HG03066 (cell line): Measurements from ENCODE around the gene CNOT6L.

Source experiments
- ATAC-seq: cut with Tn5 transposase; IDR thresholded peaks from one replicate; pipeline ENCODE4 v1.9.1; 2021; ENCODE audit warnings: low read depth; ENCODE audit not compliant: unreplicated experiment

CNOT6L gene

DNA sequence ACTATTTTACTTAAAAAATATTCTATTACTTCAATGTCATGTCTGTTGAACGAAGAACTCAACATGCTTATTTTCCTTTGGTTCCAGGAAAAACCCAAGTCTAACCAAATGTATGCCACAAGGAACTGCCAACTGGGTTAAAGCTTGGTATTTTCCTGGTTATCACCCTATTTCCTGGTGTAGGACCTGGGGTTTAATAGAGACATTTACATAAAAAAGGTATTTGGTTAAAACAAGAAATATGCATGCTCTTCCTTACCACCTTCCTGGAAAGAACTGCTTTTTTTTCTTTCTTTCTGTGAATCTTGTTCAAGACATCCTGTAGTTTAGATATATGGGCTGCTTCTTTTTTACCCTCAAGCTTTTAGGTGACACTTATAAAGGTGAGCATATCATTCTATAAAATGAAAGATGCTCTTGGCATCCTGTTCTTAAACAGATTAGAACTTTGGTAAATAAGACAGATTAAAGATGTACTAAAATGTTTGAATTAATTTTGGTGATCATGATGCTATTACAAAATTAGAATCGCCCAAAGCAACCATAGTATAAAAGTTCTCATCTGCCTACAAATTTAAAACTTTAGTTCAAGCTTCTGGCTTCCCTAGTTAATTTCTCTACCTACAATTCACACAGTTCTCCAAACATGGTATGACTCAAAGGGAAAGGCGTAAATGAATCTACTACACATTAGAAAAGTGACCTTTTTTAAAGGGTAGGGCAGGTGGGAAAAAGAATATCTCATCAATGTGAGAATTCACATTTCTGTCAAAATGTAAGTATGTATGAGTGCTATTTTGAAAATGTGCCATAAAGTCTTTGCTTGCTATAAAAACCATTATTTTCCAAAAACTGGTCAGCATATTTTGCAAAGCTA, 103.5 kb downstream of the CNOT6L start:
- no peak for ATAC-seq

DNA sequence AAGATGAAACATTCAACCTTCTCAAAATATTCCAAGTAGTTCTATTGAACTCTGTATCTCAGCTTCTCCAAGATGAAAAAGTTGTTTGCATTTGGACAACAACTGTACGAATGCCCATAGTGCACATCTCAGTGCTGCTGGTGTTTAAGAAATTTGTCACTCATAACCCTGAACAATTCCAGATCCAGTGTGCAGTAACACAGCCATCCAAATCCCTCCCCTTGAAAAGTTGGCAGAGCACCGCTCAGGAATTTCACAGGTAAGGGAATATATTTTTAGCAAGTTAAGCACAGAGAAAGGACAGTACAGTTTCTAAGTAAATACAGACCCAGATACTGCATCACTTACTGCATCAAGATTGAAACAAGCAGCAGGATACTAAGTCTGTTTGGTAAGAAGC, 104.7 kb downstream of the CNOT6L start:
- ATAC-seq: no peak

DNA sequence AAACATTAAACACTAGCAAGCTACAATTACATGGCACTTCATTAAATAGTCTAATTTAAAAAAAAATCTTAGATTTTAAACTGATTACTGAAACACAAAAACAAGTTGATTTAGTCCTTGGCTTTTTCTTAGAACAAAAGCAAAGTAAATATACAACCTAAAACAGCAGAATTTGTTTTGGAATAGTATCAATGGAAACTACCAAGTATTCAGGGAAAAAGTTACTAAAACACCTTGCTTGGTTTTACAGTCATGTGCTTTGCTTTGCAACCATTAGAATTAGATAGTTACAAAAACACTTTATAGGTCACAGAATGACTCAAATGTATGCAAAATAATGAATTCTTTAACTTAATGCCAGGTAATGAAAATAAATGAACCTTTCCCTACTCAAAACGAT, 105.3 kb downstream of the CNOT6L start:
- no peak for ATAC-seq

DNA sequence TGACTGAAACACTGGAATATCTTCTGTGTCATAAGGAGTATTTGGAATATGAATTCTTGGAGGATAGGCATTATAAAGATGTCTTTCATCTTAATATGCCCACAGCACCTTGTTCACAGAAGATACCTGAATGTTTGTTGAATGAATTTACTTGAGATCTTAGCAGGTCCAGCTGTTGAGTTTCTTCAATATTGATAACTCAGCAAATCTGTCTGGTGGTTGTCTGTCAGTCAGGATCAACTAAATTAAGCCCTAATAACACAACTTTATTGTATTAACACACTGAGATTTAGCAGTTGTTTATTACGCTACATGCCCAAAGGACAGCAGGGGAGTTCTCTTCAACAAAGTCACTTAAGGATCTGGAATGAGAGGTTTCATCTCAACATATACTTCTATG, 106.5 kb downstream of the CNOT6L start:
- ATAC-seq: no peak

DNA sequence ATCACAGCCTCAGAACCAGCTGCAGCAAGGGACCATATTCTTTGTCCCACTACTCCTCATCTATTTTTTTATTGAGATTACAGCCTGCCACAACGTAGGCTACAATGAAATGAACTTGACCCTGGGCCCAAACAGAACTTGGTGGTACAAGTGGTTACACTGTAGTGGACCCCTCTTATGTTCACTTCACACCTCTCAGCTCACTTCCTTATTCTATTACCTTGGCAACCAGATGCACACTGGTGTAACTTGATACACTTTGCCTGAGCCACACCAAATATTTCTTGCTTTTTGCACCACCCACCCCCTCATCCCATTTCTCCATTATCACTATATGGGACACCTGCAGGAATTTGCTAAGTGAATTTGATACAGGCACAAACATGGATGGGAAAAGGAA, 107.7 kb downstream of the CNOT6L start:
- ATAC-seq: no peak

DNA sequence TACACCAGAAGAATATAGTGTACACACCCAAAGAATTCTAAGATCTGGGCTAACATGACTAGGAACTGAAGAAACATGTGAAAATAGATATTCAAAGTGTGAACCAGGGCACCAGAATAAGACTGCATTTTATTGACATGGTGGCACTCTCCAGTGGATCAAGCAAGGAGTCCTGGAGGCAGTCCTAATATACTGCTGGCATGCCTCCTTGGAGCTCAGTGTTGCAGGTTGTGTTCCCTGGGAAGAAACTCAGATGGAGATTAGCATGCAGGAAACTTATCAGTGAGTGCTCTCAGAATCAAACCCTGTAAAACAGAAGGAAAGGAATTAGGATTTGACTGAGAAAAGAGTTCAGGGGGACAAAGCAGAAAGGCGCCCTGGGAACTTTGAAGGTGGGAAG, 108.5 kb downstream of the CNOT6L start:
- no peak for ATAC-seq

DNA sequence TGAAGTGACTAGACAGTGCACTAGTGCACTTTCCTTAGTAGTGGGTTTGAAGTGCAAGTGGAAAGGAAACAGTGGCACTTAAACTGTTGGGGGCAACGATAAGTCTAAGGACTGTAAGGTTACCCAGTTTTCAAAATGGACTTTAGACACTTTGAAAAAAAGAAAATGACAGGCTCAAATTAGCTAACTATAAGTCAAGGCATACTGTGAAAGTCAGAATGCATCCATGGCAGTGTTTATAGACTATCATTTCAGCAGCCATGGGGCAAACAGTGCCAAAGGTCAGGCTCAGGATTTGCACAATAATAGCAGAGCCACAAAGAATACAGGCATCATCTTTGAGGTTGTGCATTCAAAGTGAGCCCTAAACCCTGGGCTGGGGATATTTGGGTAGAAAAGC, 109.1 kb downstream of the CNOT6L start:
- ATAC-seq: no peak

DNA sequence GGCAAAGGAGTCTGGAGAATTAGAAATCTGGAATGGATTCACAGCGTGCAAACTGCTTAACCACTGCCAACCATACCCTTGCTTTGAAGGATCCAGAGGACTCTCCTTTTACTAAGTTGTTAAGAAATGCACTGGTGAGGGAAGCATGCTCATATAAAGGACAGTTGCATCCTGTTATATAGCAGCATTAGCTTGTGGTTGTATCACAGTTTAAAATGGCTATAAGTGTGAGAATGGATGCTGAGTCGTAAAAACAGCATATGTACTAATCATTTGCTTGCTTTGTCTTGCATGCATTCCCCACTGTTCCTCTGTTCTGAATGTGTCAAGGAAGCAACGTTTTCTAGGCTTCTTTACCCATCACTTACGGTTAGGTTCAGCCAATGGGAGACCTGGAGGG, 112.5 kb downstream of the CNOT6L start:
- ATAC-seq: no peak

DNA sequence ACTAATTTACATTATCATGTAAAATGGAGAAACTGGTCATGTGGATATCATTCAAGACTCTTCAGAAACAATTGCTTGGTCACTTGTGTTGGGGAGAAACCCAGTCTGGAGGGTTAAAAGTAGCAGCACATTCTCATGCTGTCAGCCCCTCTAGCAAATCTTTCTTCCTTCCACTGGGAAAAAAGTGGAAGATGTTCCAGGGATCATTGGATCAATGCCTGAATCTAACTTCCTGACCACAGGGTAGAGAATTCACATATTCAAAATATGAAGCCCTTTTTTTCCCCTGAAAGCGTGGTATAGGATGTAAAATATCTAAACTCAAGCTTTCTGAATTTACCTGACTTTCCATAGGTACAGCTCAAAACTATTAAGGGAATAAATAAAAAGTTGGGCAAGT, 115.5 kb downstream of the CNOT6L start:
- no peak for ATAC-seq

DNA sequence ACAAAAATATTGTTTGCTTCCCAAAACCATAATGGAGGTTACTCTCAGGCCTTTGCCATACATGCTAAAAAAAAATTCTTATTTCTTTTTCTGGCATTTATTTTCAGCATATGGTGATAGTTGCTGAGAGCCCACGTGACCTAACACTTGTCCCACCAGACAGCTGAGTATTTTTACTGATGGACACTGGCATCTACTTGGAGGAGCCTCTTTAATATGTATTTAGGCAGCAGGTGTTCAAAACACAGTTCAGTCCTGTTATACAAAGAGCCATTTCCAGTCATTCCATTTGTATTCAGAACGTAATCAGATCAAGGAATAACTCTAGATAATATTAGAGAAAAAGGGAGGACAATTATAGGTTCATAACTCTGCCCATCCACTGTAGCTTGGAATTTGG, 118.0 kb downstream of the CNOT6L start:
- no peak for ATAC-seq

DNA sequence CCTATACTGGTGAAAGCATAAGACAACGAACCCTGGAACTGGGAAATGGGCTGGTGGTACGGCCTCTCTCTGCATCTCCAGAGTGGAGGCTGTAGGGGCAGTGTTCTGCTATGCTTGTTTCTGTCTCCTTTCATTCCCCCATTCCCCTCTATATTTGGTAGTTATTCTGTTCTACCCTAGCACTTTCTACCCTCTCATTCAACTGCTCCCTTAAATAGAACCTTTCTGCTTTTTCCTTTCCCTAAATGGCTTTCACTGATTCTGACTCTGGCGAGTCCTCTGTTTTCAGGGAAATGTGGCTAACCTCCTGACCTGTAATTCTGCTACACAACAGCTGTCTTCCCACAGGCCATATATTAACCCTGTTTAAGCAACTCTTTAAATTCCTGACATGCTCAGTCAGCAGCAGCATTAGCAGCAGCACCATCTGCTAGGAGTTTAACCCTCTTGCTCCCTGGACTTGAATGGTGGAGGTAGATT, 119.4 kb downstream of the CNOT6L start:
- ATAC-seq: no peak

DNA sequence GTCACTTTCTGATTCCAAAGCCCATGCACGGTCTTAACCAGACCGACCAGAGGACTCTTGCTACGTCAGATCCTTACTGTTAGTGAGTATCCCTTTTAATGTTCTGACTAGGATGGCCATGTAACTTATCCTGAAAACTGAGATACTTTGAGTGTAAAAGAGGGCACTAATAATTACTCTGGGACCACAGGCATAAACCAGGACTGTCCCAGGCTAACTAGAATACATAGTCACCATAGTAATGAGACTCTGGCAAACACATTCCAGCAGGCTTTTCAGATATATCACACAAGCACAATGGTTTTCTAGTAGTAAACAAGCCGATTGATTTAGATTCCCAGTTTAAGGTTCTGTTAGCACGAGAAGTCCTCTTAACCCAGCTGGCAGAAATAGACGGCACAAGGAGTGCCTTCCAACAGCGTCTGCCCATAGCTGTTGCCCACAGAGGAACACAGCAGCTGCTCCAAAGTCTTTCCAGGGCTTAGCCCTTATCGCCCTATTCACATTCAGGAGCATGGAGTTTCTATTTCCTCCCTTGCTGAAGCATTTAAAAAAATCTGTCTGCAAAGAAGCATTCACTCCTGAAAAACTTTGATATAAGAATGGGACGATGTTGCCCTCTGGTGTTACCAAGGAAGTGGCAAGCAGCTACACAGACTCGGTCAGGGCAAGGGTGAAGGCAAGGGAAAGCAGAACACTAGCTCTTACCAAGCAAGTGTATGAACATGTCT, 121.1 kb downstream of the CNOT6L start:
- no peak for ATAC-seq

DNA sequence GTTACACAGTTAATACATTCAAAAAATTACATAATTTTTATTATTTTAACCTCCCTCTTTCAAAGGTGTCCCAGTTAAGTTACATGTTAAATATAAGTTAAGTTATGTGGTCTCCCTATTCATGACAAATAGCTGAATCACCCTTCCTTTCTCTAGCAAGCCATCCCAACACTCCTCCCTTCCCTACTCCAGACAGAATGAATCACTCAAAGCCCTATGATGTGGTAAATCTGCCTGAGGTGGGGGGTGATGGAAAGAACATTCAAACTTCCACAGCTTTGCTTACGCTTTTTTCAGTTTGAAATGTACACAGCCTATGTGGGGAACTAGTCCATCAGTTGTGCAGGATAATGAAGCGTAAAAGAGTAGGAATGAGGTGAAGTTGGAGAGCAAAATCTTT, 123.4 kb downstream of the CNOT6L start:
- no peak for ATAC-seq

DNA sequence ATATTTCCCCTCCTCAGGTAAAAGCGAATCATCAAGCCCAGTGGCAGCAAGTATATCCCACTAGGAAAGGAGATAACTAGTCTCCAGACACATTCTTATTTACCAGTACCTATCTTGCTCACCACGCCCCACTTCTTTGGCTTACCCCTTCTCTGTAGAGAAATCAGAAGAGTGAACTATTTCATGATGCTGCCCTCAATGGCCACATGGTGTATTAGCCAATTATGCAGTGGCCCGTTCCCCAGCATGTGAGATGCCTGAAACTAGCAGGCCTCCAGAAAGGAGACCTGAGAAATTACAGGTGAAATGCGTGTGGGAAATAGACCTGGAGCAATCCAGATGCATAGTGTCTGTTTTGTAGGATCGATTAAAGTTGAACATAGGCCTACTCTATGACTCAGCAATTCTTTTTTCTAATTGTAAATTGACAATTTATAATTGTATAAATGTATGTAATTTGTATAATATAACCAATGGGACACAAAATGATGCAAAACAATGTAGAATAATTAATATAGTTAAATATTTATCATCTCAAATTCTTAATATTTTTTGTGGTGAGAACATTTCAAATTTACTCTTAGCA, 126.2 kb downstream of the CNOT6L start:
- ATAC-seq: no peak

DNA sequence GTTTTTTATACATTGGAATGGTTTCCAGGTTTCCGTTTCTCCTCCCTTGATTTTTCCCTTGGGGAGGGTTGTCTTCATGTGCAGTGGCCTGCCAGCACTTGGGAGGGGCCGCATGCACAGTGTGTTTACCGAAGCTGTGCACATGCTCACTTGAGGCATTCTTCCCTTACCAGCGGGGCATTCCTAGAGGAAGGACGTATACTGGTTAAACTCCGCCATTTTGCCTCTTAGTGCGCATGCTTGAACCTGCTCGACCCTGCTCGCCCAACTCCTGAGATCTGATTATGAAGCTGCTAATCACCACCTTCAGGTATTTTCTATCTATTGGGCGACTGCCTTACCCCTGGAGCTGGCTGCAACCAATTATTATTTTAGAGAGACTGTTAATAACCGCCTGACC, 137.4 kb downstream of the CNOT6L start:
- ATAC-seq: no peak

DNA sequence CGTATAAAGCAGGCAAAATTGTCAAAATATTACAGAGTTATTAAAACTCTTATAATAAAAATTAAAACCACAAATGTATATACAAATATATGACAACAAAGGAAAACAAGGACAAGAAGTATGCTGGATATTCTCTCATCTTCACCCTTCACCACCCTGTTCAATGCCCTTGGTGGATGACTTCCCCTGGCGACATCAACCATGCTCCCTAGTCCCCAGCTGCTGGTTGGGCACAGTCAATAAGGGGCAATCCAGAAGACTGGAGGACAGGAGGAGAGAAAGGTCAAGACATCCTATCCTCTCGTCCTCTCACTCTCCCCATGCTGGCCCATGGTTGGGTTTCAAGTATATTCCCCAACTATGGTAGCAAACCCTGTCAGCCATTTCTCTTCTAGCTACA, 142.3 kb downstream of the CNOT6L start:
- ATAC-seq: no peak

DNA sequence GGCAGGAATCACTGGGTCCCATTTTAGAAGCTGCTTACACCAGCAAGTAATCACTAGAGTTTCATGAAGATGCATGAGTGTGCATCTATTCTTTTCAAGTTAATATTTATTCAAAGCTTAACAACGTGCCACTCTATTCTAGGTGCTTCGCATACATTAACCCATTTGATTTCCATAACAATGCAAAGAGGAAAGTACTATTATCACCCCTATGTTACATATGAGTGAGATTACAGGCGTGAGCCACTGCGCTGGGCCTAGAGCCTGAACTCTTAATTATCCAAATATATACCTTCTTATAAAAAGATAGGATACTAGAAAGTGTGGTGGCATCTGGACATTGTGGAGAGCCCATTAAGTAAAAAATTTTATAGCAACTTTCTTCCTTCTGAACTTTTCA, 148.1 kb downstream of the CNOT6L start:
- ATAC-seq: no peak

DNA sequence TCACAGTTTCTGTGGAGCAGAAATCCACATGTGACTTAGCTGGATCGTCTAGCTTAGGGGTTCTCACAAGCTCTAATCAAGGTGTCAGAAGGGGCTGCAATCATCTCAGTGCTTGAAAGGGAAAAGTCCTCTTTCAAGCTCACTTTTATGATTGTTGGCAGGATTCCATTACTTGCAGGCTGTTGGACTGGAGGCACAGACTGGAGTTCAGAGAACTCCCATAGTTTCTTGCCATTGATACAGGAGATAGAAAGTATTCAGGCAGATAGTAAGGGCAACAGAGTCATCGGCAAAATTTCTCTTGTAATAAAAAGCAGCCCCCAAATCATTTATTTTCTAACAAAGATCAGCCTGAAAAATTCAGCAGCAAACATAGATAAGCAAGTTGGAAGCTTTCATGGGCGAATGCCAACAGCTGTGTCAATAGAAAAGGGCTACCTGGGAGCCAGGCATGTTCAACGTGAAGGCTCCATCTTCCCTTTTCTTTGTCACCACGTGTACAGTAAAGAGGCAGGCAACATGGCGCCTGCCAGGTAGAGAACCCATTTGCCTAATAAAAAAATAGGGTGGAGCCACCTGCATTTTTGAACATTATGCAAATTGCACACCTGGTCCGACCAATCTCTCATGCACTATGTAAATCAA, 149.1 kb downstream of the CNOT6L start:
- ATAC-seq: no peak

DNA sequence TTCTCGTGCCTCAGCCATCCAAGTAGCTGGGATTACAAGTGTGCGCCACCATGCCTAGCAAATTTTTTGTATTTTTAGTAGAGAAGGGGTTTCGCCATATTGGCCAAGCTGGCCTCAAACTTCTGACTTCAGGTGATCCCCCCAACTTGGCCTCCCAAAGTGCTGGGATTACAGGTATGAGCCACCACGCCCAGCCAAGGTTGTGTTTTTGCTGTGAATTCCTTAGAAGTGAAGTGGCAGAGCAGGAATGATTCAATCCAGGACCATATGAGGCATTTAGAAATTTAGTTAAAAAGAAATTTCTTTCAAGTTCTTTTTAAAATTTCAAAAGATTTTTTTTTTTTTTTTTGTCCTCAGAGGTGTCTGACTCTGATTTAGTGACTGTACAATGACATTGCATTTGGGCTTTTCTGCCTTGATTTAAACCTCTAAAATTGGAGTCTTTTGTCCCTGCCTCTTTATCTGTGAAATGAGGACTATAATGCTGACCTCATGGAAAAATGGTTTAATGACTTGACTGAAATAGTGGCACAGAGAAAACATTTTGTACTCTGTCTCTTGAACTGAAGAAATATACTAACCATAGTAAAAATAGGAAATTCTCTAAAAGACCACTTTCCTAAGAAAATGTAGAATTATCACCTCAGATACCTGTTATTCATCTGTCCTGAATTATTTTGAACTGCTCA, 153.6 kb downstream of the CNOT6L start:
- no peak for ATAC-seq
